NT2/D1 (cell line): Measurements from ENCODE around the gene SLFN14.
"Not testable (repeated sequence)": the region's sequence is repeated elsewhere in the genome, so short reads cannot be mapped to it uniquely, and the experiment has no call there.

Experiments
- SUZ12 ChIP-seq: IDR thresholded peaks from 2 replicates; pipeline ENCODE4 v1.6.1; 2011; ENCODE audit not compliant: insufficient read length, insufficient read depth; ENCODE audit errors: extremely low read depth
- YY1 ChIP-seq: IDR thresholded peaks from 2 replicates; pipeline ENCODE4 v1.6.1; 2011; ENCODE audit not compliant: insufficient read length, insufficient read depth
- ZNF274 ChIP-seq: IDR thresholded peaks from 2 replicates; pipeline ENCODE4 v1.6.1; 2011; ENCODE audit warnings: mild to moderate bottlenecking, low read depth, low read length

- not testable (repeated sequence) for TF ChIP-seq SUZ12, ZNF274, YY1
Measured at GRCh38 chr17:35529326-35529725, 31.3 kb downstream of the SLFN14 start.
